ENCODE measurements around the gene LIN54. TPM values are rescaled to one million over a fixed set of nuclear protein-coding genes. Genes with fewer than 3 reads are reported as not detected.

Gene LIN54
- 8.8 and 14.0 TPM in 2 replicates for total RNA-seq

GRCh38 chr4:83010522-83011318, at the start of gene LIN54:
LIN54 (minus strand) TSS chr4:83010823; CDS start chr4:82984844, 25,979 bp downstream.

GRCh38 chr4:83034630-83035494, 24.2 kb upstream of the LIN54 start, which contains the start of gene COPS4:
COPS4 (plus strand) TSS chr4:83035183; CDS start chr4:83035225, 42 bp downstream.

GRCh38 chr4:82900411-82901182, 110.0 kb downstream of the LIN54 start, which contains the start of gene THAP9:
THAP9 (plus strand) TSS chr4:82900735; CDS start chr4:82900803, 68 bp downstream.

DNA sequence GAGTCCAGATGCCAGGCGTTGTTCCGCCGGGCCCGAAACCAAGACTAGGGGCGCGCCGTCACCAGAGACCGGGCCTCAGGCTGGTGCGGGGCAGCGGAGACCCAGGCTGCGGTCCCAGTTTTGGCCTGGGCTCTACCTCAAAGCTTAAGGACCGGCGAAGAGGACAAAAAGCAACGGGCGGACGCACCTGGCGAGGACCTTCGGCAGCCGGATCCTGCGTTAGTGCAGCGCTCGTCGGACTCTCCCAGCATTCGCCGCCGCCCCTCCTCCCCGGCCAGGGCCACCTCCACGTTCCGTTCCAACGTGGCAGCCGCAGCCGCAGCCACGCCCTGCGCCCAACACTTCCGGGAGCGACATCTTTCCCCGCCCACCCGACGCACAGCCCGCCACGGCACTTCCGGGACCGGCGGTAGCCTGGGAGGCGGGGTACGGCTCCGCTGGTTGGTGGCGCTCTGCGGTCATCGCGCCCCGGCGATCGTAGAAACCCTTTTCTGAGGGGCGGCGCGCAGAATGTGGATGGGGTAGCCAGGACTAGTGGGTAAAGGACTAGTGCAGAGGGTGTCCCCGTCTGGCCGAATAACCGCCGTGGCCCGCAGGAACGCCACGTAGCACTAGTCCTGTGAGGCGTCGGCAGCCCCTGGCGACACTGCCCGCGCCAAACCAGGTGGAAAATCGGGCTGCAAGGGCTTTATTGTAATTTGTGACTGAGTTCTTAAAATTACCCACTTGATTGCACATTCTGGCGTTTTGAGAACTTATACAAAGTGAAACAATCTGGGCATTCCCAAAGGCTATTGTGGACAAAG, 119.5 kb downstream of the LIN54 start, which contains the start of gene SEC31A:
TSS of gene SEC31A (minus strand) at position 253 of the 806 bp plus-strand sequence. CDS start 9,217 bp downstream, outside the sequence.

Other genes starting within 250 kb of the LIN54 start
- 33.1 and 35.6 TPM in 2 replicates for gene SCD5, start 212.0 kb downstream of the LIN54 start, total RNA-seq
- gene SEC31A, start 119.7 kb downstream of the LIN54 start, total RNA-seq = 224 and 243 TPM in 2 replicates
- gene THAP9, start 110.1 kb downstream of the LIN54 start, total RNA-seq = 5.6 and 7.8 TPM in 2 replicates
- gene COPS4, start 24.4 kb upstream of the LIN54 start, total RNA-seq = 97.7 and 106 TPM in 2 replicates
- gene PLAC8, start 103.9 kb upstream of the LIN54 start, total RNA-seq = under 0.01 TPM in 1 of 2 replicates, not detected in the other

Measured in epithelial cell of umbilical artery (primary cell).